ENCODE measurements around the gene UMAD1.

UMAD1 gene

GRCh38 chr7:7850150-7850549, 209.6 kb downstream of the UMAD1 start:
- no peak for DNase-seq

- DNase-seq = no peak
These were observed 210.8 kb downstream of the UMAD1 start for GRCh38 chr7:7851381-7851780.

DNA sequence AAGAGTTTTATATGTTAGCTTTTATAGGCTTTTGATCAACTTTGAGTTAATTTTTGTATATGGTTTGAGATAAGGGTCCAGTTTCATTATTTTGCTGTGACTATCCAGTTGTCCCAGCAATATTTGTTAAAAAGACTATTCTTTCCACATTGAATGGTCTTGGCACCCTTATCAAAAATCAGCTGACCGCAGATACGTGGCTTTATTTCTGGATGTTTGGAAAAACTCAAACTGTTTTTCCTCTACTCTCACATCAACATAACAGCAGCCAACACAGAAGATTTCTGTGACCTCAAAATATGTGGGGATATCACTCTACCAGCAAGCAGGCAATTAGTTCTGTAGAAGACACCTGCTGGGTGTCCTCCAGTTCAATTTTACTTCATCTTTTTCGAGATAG, 211.4 kb downstream of the UMAD1 start:
- no peak for DNase-seq

GRCh38 chr7:7857143-7857583, 216.6 kb downstream of the UMAD1 start:
- DNase-seq = no peak

DNA sequence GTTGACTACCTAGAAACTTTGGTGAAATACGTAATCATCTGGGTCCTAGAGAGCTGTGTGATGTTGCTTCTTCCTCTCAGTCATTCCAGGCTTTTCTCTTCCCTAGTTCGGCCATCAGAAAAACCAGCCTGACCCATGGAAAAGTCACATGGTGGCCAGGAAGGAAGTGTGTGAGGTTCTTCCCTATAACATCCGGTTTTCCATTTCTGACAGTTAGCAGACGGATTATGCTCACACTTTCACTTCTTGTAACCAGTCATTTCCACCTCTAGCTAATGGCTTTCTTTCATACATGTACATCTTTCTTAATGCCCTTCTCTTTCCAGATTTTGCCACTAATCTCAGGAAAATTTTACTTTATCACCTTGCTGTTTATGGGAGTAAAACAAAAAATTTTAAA, 218.0 kb downstream of the UMAD1 start:
- DNase-seq = no peak

DNA sequence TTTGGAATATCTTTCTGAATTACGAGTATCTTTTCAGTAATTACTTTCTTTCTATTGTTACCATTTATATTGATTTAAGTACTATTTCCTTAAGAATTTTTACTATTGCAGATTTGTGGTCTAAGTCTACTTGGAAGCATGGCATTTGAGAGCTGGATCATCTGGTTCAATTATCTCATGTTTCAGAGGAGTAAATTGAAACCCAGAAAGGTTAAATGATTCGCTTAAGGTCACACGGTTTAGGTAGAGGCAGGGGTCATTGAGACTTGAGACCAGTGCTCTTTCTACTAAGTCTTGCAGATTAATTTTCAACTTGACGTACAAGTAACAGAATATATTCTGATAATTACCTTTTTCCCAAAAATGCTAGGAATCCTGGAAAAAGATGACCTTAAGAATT, 218.9 kb downstream of the UMAD1 start:
- DNase-seq = no peak

GRCh38 chr7:7861211-7861633, 220.7 kb downstream of the UMAD1 start:
- no peak for DNase-seq

- no peak for DNase-seq
These were observed 221.8 kb downstream of the UMAD1 start for GRCh38 chr7:7862393-7862792.

GRCh38 chr7:7867846-7868571, 227.5 kb downstream of the UMAD1 start:
- no peak for DNase-seq

- DNase-seq = no peak
These were observed 228.0 kb downstream of the UMAD1 start for GRCh38 chr7:7868572-7868899.

DNA sequence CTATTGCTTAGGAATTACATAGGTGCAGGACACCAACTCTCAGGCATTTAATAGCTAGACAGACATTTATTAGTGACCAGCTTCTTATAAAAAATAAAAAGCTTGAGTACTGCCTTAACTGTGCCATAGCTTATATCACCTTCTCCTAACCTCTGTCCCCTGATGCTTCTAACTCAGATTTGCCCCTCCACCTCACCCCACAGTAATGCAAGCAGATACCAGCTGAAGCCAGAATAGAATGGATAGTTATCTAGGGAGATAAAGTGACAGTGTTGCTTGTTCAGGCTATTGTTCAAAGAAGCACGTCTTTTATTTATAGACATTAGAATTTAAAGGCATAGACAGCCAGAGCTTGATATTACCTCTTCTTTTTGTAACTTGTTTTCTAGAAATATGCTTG, 228.5 kb downstream of the UMAD1 start:
- DNase-seq = no peak

DNA sequence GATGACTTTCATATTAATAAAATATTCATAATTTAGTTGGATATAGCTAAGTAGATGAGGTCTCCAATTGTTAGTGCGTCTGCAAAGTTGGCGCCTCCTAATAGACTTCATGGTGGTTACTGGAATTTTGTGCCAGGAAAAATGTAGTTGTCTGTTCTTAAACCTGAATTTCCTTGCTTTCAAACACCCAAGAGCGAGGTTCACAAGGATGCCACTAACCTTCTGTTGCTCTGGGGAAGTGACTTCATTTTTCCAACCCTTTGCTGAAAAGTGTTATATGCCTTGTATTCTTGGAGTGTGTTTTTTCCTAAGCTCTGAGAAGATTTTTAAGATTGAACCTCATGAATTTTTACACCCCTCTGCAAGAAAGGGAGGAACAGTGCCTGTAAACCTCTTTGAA, 229.1 kb downstream of the UMAD1 start:
- no peak for DNase-seq

GRCh38 chr7:7870555-7870954, 230.0 kb downstream of the UMAD1 start:
- no peak for DNase-seq

DNA sequence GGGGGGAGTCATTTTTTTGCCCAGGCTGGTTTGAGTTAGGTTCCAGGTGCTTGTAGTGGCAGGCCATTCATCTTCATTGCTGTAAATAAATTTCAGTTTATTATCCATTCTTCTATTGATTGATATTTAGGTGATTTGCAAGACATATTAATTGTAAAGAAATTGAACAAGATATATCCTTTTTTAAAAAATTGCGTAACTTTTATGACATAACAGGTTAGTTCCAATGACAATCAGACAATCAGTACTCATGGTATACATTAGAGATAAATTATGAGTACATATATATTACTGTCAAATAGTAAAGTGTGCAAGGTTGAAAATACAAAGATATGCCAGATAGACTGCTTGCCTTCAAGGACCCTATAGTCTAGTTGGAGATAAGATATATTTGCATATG, 235.9 kb downstream of the UMAD1 start:
- no peak for DNase-seq

- DNase-seq = no peak
These were observed 241.0 kb downstream of the UMAD1 start for GRCh38 chr7:7881581-7881980.

- DNase-seq = no peak
These were observed 242.3 kb downstream of the UMAD1 start for GRCh38 chr7:7882888-7883287.

DNA sequence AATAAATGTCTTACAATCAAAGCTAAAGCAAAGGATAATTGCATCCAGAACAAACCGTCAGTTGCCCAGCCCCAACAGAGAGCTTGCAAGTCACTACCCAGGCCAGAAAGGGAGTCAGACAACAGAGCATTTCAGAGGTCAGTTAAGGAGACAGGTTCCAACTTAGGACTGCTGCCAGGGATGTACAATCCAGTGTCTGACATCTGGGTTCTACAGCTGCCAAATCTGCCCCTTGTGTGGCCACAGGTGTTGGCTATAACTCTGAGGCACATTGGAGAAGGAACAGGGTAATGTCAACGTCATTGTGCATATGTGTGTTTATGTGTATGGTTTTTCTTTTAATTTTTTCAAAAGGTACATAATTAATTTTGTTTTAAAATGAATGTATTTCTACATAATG, 242.8 kb downstream of the UMAD1 start:
- no peak for DNase-seq

DNA sequence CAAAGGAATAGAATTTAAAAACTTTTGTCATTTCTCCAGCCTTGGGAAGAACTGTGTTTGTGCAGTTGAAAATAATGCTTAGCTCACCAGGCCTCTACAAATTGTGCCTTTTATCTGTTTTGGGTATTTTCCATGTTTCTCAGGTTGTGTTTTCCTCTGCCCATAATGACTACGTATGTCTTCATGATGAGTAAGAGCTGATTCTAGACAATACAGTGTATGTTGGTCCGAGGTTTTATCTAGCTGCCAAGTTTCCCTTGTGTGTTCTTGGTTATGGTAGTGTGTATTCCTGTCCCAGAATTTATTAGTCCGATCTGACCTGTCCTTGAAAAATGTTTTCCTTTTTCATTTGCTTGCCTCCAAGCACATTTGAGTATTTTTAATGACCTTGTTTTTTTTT, 244.3 kb downstream of the UMAD1 start:
- no peak for DNase-seq

DNA sequence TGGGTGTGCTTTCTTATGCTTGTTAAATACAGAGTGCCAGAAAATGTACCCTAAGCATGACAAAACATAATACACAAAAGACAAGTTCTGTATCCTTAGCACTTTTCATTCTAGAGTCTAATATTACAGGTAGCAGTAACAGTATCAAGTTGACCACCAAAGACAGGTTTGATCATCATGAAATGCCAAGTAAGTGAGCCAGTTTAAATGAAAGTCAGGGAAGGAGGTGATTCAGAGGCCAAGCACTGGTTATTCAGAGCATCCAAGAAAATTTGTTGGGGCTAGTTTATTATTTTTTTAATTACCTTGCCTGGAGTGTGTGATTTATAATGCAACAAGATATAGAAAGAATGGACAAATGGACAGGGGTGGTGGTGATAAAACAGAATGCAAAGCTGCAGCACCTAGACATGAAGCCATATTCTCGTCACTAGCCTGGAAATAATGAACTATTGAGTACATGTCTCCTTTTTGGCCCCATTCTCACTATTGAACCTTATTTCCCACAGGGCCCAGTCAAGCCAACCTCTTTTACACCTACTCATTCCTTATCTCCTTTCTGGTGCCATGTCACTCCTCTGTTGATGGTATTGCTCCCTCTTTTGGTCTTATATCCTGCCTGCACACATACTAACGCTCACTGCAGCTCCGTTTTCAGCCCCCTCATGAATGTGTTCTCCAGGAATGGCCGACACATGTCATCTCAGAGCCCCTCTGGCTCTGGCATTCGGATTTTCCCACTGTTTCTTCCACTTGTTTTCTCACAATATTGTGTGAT, 249.4 kb downstream of the UMAD1 start:
- no peak for DNase-seq

GRCh38 chr7:7895004-7895650, 254.6 kb downstream of the UMAD1 start:
- DNase-seq = no peak

GRCh38 chr7:7895754-7896153, 255.2 kb downstream of the UMAD1 start:
- no peak for DNase-seq

GRCh38 chr7:7897509-7897908, 257.0 kb downstream of the UMAD1 start:
- no peak for DNase-seq

DNA sequence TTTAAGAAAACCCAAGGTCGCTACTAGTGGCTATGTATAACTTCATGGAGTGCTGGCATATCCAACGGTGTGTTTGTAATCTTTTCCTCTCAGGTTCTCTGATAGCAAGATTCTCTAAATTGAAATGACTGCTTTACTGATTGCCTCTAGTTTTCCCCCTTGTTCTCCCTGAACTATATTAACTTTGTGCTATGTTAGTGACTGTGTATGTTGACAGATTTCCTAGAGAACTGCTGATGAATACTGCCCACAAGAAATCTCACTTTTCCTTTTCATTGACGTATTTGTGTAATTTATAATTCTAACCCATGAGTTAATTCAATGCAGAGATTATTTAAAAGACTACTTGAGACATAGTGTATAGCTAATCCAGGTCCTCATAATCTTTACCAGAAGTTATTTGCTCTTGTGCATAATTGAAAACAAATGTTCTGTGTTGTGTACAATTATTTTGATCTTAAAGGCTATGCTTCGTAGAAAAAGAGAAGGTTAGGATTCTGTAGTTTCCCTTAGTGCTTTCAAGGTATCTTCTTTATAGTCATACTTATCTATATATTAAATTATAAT, 257.5 kb downstream of the UMAD1 start:
- no peak for DNase-seq

DNA sequence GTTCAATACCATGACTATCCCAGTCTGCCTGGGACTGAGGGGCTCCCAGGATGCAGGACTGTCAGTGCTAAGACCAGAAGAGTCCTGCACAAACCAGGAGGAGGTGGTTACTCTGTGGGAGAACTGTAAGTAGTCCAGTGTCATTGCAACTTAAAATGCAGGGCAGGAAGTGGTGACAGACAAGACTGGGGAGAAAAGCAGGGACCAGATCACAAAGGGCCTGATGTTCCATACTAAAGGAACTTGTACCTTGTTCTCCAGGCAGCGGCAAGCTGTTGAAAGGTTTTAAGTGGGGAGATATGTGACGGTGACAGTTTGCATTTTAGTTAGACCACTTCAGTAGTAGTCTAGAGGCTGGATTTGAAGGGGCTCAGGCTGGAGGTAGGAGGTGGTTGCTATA, 262.3 kb downstream of the UMAD1 start:
- no peak for DNase-seq
